Kidney (tissue), 14 donors: ENCODE measurements around the gene NF1. TPM values are rescaled to one million over a fixed set of nuclear protein-coding genes. Genes with fewer than 3 reads are reported as not detected.

ENCODE experiments used
- DNase-seq, 5 donors: peaks; one replicate each; pipeline ENCODE4 v3.0.0-alpha.2; 2013 to 2020
- FAIRE-seq: peaks from 2 replicates; lab custom pipeline; 2012; peaks lifted over from hg19 to GRCh38; lab: Jason Lieb, UNC
- H3K27ac ChIP-seq, 2 donors: one replicate each; pipeline ENCODE4 v1.7.0; 2013; ENCODE audit warnings: low read depth in 2 of 2, low read length in 2 of 2, inconsistent platforms in 1 of 2
- H3K27me3 ChIP-seq: one replicate; pipeline ENCODE4 v1.7.1; 2013; ENCODE audit warnings: low read length, inconsistent platforms; ENCODE audit not compliant: control insufficient read depth, insufficient read depth
- H3K36me3 ChIP-seq, 3 donors: one replicate each; pipeline versions ENCODE4 v1.7.0 to v1.7.1; 2013; ENCODE audit warnings: low read length in 3 of 3, control low read depth in 1 of 3, inconsistent platforms in 1 of 3; ENCODE audit not compliant: insufficient read depth in 3 of 3, control insufficient read depth in 2 of 3
- H3K4me1 ChIP-seq, 3 donors: one replicate each; pipeline versions ENCODE4 v1.7.0 to v1.7.1; 2013; ENCODE audit warnings: low read length in 3 of 3, inconsistent platforms in 1 of 3, low read depth in 1 of 3; ENCODE audit not compliant: control insufficient read depth in 2 of 3, insufficient read depth in 2 of 3
- H3K4me3 ChIP-seq, 3 donors: one replicate each; pipeline versions ENCODE4 v1.7.0 to v1.8.1; 2013; ENCODE audit warnings: low read length in 3 of 3, control low read depth in 1 of 3, inconsistent platforms in 1 of 3
- H3K9ac ChIP-seq, 3 donors: one replicate each; pipeline versions ENCODE4 v1.7.0 to v1.7.1; 2013; ENCODE audit warnings: low read length in 3 of 3, control low read depth in 1 of 3, inconsistent platforms in 1 of 3
- H3K9me3 ChIP-seq, 3 donors: one replicate each; pipeline versions ENCODE4 v1.7.0 to v1.7.1; 2013; ENCODE audit warnings: low read length in 3 of 3, control low read depth in 1 of 3, inconsistent platforms in 1 of 3; ENCODE audit not compliant: control insufficient read depth in 2 of 3, insufficient read depth in 1 of 3
- CTCF ChIP-seq: IDR thresholded peaks from 3 replicates; pipeline ENCODE4 v1.5.1; 2012; ENCODE audit warnings: mild to moderate bottlenecking, moderate library complexity, borderline replicate concordance; ENCODE audit not compliant: insufficient read depth; ENCODE audit errors: extremely low read depth
- intact Hi-C: fragments of 100-400 bp; cut with DNase I; formaldehyde crosslinking; loops from one replicate; pipeline ENCODE4 v1.11.1; 2022
- polyA plus RNA-seq: library from polyadenylated mRNA; stranded (reverse); fragments of 350-450 nt; fragmentation: Illumina TruSeq; extraction: RNeasy Lipid Tissue Mini Kit (QIAGEN cat#74804); gene quantifications from one replicate; pipeline ENCODE4 v1.2.3, GENCODE V29; 2014; ENCODE audit warnings: low read depth, low replicate concordance; ENCODE audit not compliant: insufficient read depth
- total RNA-seq: library from RNA; stranded (reverse); fragmentation: NEBNext Ultra II Directional; extraction: Animal tissue kit (Norgen Biotek cat#: 25700); gene quantifications from one replicate; pipeline ENCODE4 v1.2.1, GENCODE V29; 2021
- donor health status: control.
- donor health status: control.
- donor health status: control.
- donor health status: control.
- donor health status: control.
- donor health status: DM: yes; HTN: yes; CAD: no.
- donor health status: Normal renal cell carcinoma (clear cell type).

NF1 gene
- total and polyA plus RNA-seq, 2 donors from 2014 or later, result 7.8 to 61.3 TPM

GRCh38 chr17:31392856-31393748 is 298.3 kb downstream of the NF1 start:
- Histone ChIP-seq H3K9me3 (no peaks in the 10 kb centered on the region), H3K9ac (no peak overlapping the region), H3K4me3 (no peak overlapping the region), H3K27ac (no peak overlapping the region), H3K27me3 (peaks cover 11% of the 10 kb centered on the region), H3K4me1 (peaks cover 0 to 2% (median 0%) of the 10 kb centered on the region in 3 donors), H3K36me3 (no peaks in the 10 kb centered on the region)
- TF ChIP-seq CTCF, result no peak
- intact Hi-C loops, result no loop called here
- FAIRE-seq (no peak), DNase-seq (peak in 1 of 5 donors; percentile 29)

GRCh38 chr17:31393749-31394146 is 299.0 kb downstream of the NF1 start:
- intact Hi-C loops, result no loop called here
- peak in 2 of 5 donors; percentile 5 to 24 for DNase-seq
- Histone ChIP-seq H3K4me3 (no peak overlapping the region), H3K4me1 (peaks cover 0 to 2% (median 0%) of the 10 kb centered on the region in 3 donors), H3K9ac (no peak overlapping the region), H3K9me3 (no peaks in the 10 kb centered on the region), H3K27ac (no peak overlapping the region), H3K27me3 (peaks cover 11% of the 10 kb centered on the region), H3K36me3 (no peaks in the 10 kb centered on the region)
- FAIRE-seq, result no peak
- no peak for TF ChIP-seq CTCF

DNA sequence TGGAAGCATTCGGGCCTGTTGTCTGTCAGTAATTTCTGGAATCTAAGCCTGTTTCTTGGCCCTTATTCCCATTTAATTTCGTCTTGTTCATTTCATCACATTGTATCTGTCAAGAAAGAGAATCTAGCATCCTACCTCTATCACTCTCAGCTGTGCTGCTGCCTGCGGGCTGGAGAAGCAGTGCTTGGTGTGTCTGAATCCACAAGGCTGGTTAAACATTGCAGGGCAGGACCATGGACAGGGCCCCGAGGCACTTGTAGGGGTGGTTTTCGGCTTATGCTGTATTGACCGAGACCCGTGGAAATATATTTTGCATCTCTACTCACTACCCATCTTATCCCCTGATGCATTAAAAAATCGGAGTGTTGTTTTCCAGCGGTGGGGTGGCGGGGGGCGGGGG is 299.8 kb downstream of the NF1 start:
- peak in 4 of 5 donors; percentile 87 to 95 (median 92) for DNase-seq
- no peak for TF ChIP-seq CTCF
- H3K9ac ChIP-seq, result no peak overlapping the region
- H3K27ac ChIP-seq, result no peak overlapping the region
- intact Hi-C loops, result no loop called here
- FAIRE-seq, result no peak
- no peaks in the 10 kb centered on the region for H3K9me3 ChIP-seq
- H3K36me3 ChIP-seq, result no peaks in the 10 kb centered on the region
- H3K4me3 ChIP-seq, result no peak overlapping the region
- H3K27me3 ChIP-seq, result peaks cover 10% of the 10 kb centered on the region
- H3K4me1 ChIP-seq, result peaks cover 0 to 2% (median 0%) of the 10 kb centered on the region in 3 donors
